Gastroesophageal sphincter (tissue), 3 donors: ENCODE measurements around the gene PRKG1.

Experiments used
- POLR2A ChIP-seq, 2 donors: fragments of 450-650 bp; IDR thresholded peaks; one replicate each; pipeline ENCODE4 v1.6.1; 2017; ENCODE audit warnings: antibody characterized with exemption in 2 of 2, mild to moderate bottlenecking in 2 of 2, moderate library complexity in 1 of 2
- POLR2AphosphoS5 ChIP-seq: sonication (generic); formaldehyde crosslinking; IDR thresholded peaks from one replicate; pipeline ENCODE4 v1.6.1; 2017; ENCODE audit warnings: antibody characterized with exemption
- TF ChIP-seq, protein P1 (sequence below), 4 experiments: fragments of 200-600 bp in 2 of 4; fragments of 450-650 bp in 2 of 4; sonication (generic) in 1 of 4; IDR thresholded peaks; one replicate each; pipeline ENCODE4 v1.5.1; 2017 to 2019; ENCODE audit warnings: antibody characterized with exemption in 4 of 4, mild to moderate bottlenecking in 2 of 4, moderate library complexity in 2 of 4

DNA sequence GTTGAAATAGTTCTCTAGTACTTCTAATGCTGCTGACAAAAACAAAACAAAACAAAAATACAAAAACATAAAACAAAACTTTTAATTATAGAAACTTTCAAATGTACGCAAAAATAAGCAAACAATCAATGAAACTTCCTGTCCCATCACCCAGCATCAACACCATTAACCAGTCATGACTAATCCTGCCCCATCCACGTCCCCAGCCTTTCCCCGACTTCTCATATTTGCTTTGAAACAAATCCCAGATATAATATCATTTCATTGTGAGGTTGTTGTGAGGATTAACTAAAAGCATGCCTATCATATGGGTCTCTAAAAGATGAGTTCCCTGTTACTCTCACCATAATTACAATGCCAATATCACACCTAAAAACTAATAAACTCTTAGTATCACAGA, 569.4 kb downstream of the PRKG1 start:
- TF ChIP-seq, protein P1, sequence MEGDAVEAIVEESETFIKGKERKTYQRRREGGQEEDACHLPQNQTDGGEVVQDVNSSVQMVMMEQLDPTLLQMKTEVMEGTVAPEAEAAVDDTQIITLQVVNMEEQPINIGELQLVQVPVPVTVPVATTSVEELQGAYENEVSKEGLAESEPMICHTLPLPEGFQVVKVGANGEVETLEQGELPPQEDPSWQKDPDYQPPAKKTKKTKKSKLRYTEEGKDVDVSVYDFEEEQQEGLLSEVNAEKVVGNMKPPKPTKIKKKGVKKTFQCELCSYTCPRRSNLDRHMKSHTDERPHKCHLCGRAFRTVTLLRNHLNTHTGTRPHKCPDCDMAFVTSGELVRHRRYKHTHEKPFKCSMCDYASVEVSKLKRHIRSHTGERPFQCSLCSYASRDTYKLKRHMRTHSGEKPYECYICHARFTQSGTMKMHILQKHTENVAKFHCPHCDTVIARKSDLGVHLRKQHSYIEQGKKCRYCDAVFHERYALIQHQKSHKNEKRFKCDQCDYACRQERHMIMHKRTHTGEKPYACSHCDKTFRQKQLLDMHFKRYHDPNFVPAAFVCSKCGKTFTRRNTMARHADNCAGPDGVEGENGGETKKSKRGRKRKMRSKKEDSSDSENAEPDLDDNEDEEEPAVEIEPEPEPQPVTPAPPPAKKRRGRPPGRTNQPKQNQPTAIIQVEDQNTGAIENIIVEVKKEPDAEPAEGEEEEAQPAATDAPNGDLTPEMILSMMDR (IDR thresholded peaks at IDR 0.05), result no peak
- TF ChIP-seq POLR2AphosphoS5 (no peak), POLR2A (IDR thresholded peaks at IDR 0.05) (no peak)
